ENCODE data around the gene DNLZ. TPM values are rescaled to one million over a fixed set of nuclear protein-coding genes. Genes with fewer than 3 reads are reported as not detected.

DNLZ gene
- total and polyA plus RNA-seq, 9 of the 15 experiments (the other 6 are each of a cell fraction or from before 2014, with no cell fraction given) = 0.17 to 44.6 (median 3.4) TPM

- TF ChIP-seq VEZF1 (CRISPR knock-in tag; IDR thresholded peaks at IDR 0.05) = peak; percentile 50; the same call in 1 of the 2 replicates
- TF ChIP-seq E2F5 (CRISPR knock-in tag; IDR thresholded peaks at IDR 0.05) = no peak
- TF ChIP-seq MXD1 (CRISPR knock-in tag; IDR thresholded peaks at IDR 0.05; ENCODE audit: borderline replicate concordance, poor library complexity, severe bottlenecking) = no peak
- no peak for TF ChIP-seq HDAC8 (tag; IDR thresholded peaks at IDR 0.05)
- no peak for TF ChIP-seq ZNF707 (CRISPR knock-in tag; conservative IDR thresholded peaks at IDR 0.05)
- TF ChIP-seq WHSC1 (IDR thresholded peaks at IDR 0.05; ENCODE audit: low read length) = no peak
- TF ChIP-seq ATF1 (CRISPR knock-in tag; IDR thresholded peaks at IDR 0.05) = no peak
- no peak for TF ChIP-seq ATF1 (tag; IDR thresholded peaks at IDR 0.05)
- TF ChIP-seq ZNF75A (CRISPR knock-in tag; IDR thresholded peaks at IDR 0.05) = no peak
- no peak for TF ChIP-seq KLF1 (tag; IDR thresholded peaks at IDR 0.05)
- TF ChIP-seq NCOA4 (IDR thresholded peaks at IDR 0.05; ENCODE audit: partially characterized antibody) = no peak
- TF ChIP-seq ZNF445 (CRISPR knock-in tag; IDR thresholded peaks at IDR 0.05; ENCODE audit: low read depth) = no peak
- no peak for TF ChIP-seq ZBTB26 (CRISPR knock-in tag; IDR thresholded peaks at IDR 0.05)
- no peak for TF ChIP-seq RAD51 (IDR thresholded peaks at IDR 0.05; ENCODE audit: borderline replicate concordance, low read depth)
- no peak for TF ChIP-seq PML (IDR thresholded peaks at IDR 0.05; ENCODE audit: low read length)
- no peak for TF ChIP-seq ZBTB17 (CRISPR knock-in tag; IDR thresholded peaks at IDR 0.05)
- TF ChIP-seq DMBX1 (CRISPR knock-in tag; IDR thresholded peaks at IDR 0.05; ENCODE audit: borderline replicate concordance) = no peak
- TF ChIP-seq SMAD1 (IDR thresholded peaks at IDR 0.05; ENCODE audit: low read depth, low read length, partially characterized antibody) = no peak
- TF ChIP-seq THAP12 (CRISPR knock-in tag; IDR thresholded peaks at IDR 0.05) = no peak
- TF ChIP-seq KDM4B (IDR thresholded peaks at IDR 0.05; ENCODE audit: borderline replicate concordance in 2 of 2, low read depth in 1 of 2) = no peak
- TF ChIP-seq ZNF785 (CRISPR knock-in tag; IDR thresholded peaks at IDR 0.05) = no peak
- TF ChIP-seq PHF20 (IDR thresholded peaks at IDR 0.05; ENCODE audit: partially characterized antibody) = no peak
Measured at GRCh38 chr9:136342181-136343120, 21.1 kb downstream of the DNLZ start (continued).

Data from K562 (cell line).